ENCODE results near the gene ZBTB5. TPM values are rescaled to one million over a fixed set of nuclear protein-coding genes. Genes with fewer than 3 reads are reported as not detected.
"Not testable (repeated sequence)": the region's sequence is repeated elsewhere in the genome, so short reads cannot be mapped to it uniquely, and the experiment has no call there.

ZBTB5 gene
- total and polyA plus RNA-seq, 8 donors = 2.2 to 16.5 (median 6.7) TPM; not detected in 1

DNA sequence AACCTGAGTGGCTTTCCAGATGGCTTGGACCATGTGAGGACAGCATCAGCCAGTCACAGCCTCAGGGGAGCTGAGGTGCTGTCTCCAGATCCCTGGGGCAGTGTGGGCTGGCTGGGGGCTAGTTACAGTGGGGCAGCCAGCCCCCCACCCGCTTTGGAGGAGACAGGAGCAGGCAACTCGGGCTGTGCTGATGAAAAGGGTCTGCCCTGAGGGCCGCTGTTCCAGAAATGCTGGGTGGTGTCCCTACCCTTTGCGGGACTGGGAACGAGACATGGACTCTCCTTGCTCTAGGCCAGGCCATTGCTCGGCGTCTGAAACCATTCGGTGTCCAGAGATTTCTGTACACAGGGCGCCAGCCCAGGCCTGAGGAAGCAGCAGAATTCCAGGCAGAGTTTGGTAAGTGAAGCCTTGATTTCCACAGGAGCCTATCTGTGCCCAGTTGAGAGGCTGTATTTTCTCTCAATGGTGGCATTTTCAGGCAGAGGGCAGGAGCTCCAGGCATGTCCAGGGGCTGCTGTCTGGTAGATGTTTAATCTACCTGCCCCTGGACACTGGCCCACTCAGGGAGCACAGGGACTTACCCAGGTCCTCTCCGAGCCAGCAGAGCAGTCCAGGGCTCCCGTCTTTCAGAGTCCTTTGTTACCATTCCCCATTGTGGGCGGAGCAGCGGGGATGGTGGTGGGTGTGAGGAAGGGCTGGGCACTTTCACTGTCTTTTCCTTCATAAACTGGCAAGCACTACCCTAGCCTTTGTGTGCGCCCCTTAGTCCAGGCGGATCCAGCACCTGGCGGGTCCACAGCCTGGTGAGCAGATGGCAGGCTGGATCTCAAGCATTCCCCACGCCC, 35.6 kb downstream of the ZBTB5 start:
- Histone ChIP-seq H3K4me1 (peaks cover 5 to 27% (median 16%) of the 10 kb centered on the region in 4 donors), H3K27ac (no peak overlapping the region), H3K36me3 (peaks cover 42 to 90% (median 88%) of the 10 kb centered on the region in 4 donors), H3K27me3 (no peaks in the 10 kb centered on the region), H3K4me3 (no peak overlapping the region), H3K9me3 (no peaks in the 10 kb centered on the region)
- DNase-seq = no peak
- intact Hi-C loops (cut with DNase I; ENCODE audit: low total_unique reads) = no loop called here
- 84 to 90% (median 88%) methylated on average over 11 to 17 of the region's 17 CpGs for WGBS, 5 donors
- TF ChIP-seq EP300 (IDR thresholded peaks at IDR 0.05) (no peak), POLR2A (IDR thresholded peaks at IDR 0.05) (no peak), POLR2AphosphoS5 (IDR thresholded peaks at IDR 0.05) (no peak)
- TF ChIP-seq, protein P1, sequence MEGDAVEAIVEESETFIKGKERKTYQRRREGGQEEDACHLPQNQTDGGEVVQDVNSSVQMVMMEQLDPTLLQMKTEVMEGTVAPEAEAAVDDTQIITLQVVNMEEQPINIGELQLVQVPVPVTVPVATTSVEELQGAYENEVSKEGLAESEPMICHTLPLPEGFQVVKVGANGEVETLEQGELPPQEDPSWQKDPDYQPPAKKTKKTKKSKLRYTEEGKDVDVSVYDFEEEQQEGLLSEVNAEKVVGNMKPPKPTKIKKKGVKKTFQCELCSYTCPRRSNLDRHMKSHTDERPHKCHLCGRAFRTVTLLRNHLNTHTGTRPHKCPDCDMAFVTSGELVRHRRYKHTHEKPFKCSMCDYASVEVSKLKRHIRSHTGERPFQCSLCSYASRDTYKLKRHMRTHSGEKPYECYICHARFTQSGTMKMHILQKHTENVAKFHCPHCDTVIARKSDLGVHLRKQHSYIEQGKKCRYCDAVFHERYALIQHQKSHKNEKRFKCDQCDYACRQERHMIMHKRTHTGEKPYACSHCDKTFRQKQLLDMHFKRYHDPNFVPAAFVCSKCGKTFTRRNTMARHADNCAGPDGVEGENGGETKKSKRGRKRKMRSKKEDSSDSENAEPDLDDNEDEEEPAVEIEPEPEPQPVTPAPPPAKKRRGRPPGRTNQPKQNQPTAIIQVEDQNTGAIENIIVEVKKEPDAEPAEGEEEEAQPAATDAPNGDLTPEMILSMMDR (IDR thresholded peaks at IDR 0.05) = no peak

DNA sequence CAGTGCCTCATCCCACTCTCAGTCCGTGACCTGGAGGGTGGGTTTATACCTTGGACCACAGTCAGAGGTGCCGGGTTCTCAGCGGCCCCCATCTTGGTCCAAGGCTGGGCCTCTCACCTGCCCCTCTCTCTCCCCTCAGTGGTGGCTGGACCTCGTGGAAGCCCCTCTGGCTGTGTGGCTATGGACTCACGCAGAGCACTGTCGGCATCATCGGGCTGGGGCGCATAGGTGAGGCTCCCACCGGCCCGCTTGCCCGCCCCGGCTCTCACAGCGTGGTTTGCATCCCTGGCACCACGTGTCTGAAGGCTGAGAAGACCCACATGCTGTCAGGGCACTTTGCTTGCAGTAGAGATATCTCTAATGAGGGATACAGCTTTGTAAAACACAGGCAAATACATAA, 36.9 kb downstream of the ZBTB5 start:
- Histone ChIP-seq H3K4me1 (peaks cover 18 to 29% (median 25%) of the 10 kb centered on the region in 4 donors), H3K36me3 (peaks cover 37 to 76% (median 74%) of the 10 kb centered on the region in 4 donors), H3K4me3 (no peak overlapping the region), H3K9me3 (no peaks in the 10 kb centered on the region), H3K27ac (no peak overlapping the region), H3K27me3 (no peaks in the 10 kb centered on the region)
- 89 to 97% (median 96%) methylated on average over 12 to 14 of the region's 14 CpGs for WGBS, 5 donors
- TF ChIP-seq POLR2A (IDR thresholded peaks at IDR 0.05) = no peak
- TF ChIP-seq, protein P1 (IDR thresholded peaks at IDR 0.05) = no peak
- no peak for TF ChIP-seq EP300 (IDR thresholded peaks at IDR 0.05)
- TF ChIP-seq POLR2AphosphoS5 (IDR thresholded peaks at IDR 0.05) = no peak
- intact Hi-C loops (cut with DNase I; ENCODE audit: low total_unique reads) = no loop called here
- DNase-seq = no peak

DNA sequence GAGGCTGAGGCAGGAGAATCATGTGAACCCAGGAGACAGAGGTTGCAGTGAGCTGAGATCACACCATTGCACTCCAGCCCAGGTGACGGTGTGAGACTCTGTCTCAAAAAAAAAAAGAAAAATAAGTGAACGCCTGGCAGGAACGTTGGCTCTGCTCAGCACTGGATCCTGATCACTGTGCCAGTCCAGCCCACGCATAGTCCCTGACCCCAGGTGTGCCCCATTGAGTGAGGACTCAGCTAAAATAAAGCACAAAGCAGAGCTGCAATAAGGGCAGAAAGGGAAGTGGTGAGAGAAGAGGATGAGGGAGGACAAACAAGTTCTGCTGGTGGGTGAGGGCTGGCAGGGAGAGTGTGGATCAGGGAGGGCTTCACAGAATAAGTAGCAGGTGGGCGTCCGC, 38.4 kb downstream of the ZBTB5 start:
- no peak for DNase-seq
- intact Hi-C loops (cut with DNase I; ENCODE audit: low total_unique reads) = no loop called here
- no peak overlapping the region for H3K4me3 ChIP-seq
- no peaks in the 10 kb centered on the region for H3K27me3 ChIP-seq
- TF ChIP-seq POLR2A (IDR thresholded peaks at IDR 0.05) (no peak), POLR2AphosphoS5 (IDR thresholded peaks at IDR 0.05) (no peak), EP300 (IDR thresholded peaks at IDR 0.05) (no peak)
- TF ChIP-seq, protein P1 (IDR thresholded peaks at IDR 0.05) = no peak
- 90 to 93% (median 93%) methylated on average over 6 of the region's 6 CpGs for WGBS, 5 donors
- no peaks in the 10 kb centered on the region for H3K9me3 ChIP-seq
- no peak overlapping the region for H3K27ac ChIP-seq
- peaks cover 31 to 63% (median 60%) of the 10 kb centered on the region in 4 donors for H3K36me3 ChIP-seq
- H3K4me1 ChIP-seq = peaks cover 19 to 34% (median 30%) of the 10 kb centered on the region in 4 donors

DNA sequence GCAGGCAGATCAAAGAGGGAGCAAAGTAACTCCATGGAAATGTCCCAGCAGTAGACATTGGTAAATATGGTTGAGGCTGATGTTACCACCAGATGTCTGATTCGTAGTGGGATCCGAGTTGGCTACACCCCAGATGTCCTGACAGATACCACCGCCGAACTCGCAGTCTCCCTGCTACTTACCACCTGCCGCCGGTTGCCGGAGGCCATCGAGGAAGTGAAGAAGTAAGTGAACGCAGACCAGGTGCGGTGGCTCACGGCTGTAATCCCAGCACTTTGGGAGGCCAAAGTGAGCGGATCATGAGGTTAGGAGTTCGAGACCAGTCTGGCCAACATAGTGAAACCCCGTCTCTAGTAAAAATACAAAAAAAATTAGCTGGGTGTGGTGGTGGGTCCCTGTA, 38.8 kb downstream of the ZBTB5 start:
- H3K4me3 ChIP-seq; H3K27ac ChIP-seq; H3K9me3 ChIP-seq; intact Hi-C loops (cut with DNase I; ENCODE audit: low total_unique reads); DNase-seq; H3K27me3 ChIP-seq: not testable (repeated sequence)
- peaks cover 28 to 59% (median 56%) of the 10 kb centered on the region in 4 donors for H3K36me3 ChIP-seq
- 95 to 97% (median 96%) methylated on average over 15 of the region's 15 CpGs for WGBS, 5 donors
- H3K4me1 ChIP-seq = peaks cover 19 to 36% (median 31%) of the 10 kb centered on the region in 4 donors
